KBM-7 (cell line): ENCODE data around the gene NNMT.
A peak's percentile ranks its signal among the peaks of the same experiment; 100 is the strongest.

Source experiments
- DNase-seq: peaks from one replicate; pipeline ENCODE4 v3.0.0-alpha.2; 2015
- in situ Hi-C: fragments of 300-500 bp; cut with MboI; formaldehyde crosslinking; loops from 2 replicates; pipeline ENCODE4 v1.14.3; 2020; ENCODE audit warnings: low sequenced_read_pairs, low pct_unique_long_range_greater_than_20kb, mixed read lengths

The NNMT gene

GRCh38 chr11:114280696-114281095, 15.5 kb upstream of the NNMT start:
- in situ Hi-C loops, result no loop called here
- DNase-seq, result peak; percentile 62

- in situ Hi-C loops, result no loop called here
- no peak for DNase-seq
These were observed 14.7 kb upstream of the NNMT start for GRCh38 chr11:114281388-114281956.

DNA sequence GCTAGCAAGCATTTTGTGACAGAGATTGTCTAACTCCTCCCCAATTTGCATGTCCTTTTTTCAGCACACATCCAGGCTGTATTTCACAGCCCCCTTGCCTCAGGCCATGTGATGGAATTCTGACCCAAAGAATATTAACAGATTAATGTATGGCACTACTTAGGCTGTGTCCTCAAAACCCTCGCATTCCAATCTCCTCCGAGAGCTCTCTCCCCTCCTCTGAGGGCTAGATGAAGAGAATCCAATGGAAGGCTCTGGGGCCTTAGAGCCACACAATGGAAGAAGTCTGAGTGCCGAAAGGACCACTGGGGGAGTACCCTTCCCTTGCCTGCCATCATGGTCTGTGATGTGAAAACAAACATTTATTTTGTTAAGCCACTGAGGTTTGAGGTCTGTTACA, 13.7 kb upstream of the NNMT start:
- in situ Hi-C loops, result no loop called here
- no peak for DNase-seq

- in situ Hi-C loops, result no loop called here
- no peak for DNase-seq
These were observed 12.8 kb upstream of the NNMT start for GRCh38 chr11:114283422-114283821.

- DNase-seq, result no peak
- in situ Hi-C loops, result no loop called here
These were observed 12.2 kb upstream of the NNMT start for GRCh38 chr11:114284021-114284420.

GRCh38 chr11:114284914-114285313, 11.3 kb upstream of the NNMT start:
- in situ Hi-C loops, result no loop called here
- no peak for DNase-seq

DNA sequence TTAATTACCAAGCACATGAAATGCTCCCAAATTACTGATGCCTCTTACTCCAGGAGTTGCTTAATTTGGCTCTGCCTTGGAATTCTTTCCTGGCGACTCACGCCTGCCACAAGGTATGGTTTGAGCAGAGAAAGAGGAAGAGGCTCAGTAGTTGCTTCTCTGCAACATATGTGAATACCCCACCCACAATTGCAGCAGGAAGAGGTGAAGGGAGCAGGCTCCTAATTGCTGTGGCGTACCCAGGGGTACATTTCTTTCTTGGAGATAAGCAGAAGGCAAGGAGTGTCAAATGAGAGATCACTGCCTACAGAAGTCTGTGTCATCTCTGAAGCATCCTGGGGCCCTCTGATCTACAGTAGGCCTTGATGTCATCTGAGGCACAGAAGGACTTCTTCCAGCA, 10.6 kb upstream of the NNMT start:
- DNase-seq, result no peak

GRCh38 chr11:114286229-114286628, 10.0 kb upstream of the NNMT start:
- no peak for DNase-seq
- in situ Hi-C loops, result no loop called here

More for the DNA sequence above, 10.6 kb upstream of the NNMT start:
- in situ Hi-C loops, result no loop called here

- in situ Hi-C loops, result no loop called here
- DNase-seq, result no peak
These were observed 9.0 kb upstream of the NNMT start for GRCh38 chr11:114287154-114287553.

DNA sequence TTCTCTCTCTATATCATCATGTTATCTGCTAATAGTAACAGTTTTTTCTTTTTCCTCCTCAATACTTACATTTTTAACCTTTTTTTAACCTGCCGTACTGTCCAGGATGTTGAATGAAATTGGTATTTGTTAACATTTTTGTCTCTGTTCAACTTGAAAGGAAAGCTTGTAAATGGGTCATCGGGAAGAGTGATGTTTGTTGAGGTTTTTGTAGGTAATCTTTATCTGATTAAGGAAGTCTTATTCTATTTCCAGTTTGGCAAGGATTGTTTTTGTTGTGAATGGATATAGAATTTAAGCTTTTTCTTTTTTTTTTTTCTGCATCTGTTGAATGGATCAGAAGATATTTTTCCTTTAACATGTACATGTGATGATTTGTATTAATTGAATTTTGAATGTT, 8.1 kb upstream of the NNMT start:
- in situ Hi-C loops, result no loop called here
- no peak for DNase-seq

DNA sequence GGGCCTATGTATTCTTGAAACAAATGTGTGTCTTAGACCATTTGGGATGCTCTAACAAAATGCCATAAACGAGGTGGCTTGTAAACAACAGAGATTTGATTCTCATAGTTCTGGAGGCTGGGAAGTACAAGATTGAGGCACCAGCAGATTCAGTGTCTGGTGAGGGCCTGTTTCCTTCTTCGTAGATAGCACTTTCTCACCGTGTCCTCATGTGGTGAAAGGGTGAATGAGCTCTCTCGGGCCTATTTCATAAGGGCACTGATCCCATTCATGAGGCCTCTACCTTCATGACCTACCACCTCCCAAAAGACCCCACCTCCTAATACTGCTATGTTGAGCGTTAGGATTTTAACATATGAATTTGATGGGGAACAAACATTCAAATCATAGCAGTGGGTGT, 6.4 kb upstream of the NNMT start:
- in situ Hi-C loops, result no loop called here
- no peak for DNase-seq

DNA sequence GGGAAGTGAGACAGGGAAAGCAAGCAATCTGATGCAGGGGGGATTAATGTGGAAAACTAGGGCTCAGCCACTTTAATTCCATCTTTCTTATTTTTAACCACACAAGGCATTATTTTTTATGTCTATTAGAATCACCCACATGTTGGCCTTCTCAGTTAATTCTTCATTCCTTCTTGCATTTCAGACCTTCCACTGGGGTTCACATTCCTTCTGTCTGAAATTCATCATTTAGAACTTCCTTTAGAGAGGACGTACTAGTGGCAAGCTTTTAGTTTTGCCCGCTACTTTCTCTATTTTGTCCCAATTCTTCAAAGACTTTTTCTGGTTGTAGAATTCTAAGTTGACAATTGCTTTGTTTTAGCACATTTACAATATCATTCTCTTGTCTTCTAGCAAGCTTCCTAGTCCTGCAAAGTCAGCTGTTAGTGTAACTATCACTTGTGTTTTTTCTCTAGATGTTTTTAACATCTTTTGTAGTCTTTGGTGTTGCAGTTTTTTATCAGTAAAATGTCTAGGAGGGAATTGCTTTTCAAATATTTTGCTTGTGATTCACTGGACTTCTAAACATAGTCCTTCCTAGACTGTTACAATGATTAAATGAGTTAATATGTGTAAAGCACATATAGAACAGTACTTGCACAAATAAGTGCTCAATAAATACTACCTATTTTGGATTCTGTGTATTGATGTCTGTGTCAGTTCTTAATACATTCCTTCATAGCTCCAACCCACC, 5.5 kb upstream of the NNMT start:
- no peak for DNase-seq
- in situ Hi-C loops, result no loop called here

GRCh38 chr11:114291381-114291780, 4.8 kb upstream of the NNMT start:
- DNase-seq, result no peak
- in situ Hi-C loops, result no loop called here

- DNase-seq, result no peak
- in situ Hi-C loops, result no loop called here
These were observed 4.1 kb upstream of the NNMT start for GRCh38 chr11:114291842-114292680.

- no peak for DNase-seq
These were observed 2.9 kb upstream of the NNMT start for GRCh38 chr11:114293201-114293711.

DNA sequence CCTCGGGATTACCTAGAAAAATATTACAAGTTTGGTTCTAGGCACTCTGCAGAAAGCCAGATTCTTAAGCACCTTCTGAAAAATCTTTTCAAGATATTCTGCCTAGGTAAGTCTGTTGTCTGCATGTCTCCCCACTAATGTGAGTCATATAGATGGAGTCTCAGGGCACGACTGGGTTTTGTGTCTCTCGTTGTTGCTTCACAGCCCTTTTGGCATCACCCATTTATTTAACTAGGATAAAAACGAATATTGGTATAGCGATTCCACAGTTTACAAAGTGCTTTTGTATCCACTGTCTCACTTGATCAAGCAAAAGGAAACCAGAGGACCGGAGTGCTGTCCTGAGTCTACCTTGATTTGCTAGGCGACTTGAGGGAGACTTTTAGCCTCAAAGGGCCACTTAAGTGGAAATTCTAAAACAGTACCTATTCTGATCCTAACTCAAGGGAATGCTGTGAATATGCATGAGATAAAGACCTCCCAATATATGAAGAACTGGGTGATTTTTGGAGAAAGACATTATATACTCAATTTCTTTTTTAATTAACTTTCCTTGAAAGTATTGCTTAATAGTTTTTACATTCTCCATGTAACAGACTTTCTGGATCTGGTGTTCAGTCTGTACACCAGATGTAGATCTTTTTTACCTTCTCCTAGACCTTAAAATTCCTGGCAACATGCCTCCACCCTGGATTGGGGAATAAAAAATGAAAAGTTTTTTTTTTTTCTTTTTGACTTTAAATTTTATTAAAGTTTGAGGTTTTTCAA, 590 bp downstream of the NNMT start:
- in situ Hi-C loops, result no loop called here
- no peak for DNase-seq

More at GRCh38 chr11:114293201-114293711, 2.9 kb upstream of the NNMT start:
- in situ Hi-C loops, result no loop called here

DNA sequence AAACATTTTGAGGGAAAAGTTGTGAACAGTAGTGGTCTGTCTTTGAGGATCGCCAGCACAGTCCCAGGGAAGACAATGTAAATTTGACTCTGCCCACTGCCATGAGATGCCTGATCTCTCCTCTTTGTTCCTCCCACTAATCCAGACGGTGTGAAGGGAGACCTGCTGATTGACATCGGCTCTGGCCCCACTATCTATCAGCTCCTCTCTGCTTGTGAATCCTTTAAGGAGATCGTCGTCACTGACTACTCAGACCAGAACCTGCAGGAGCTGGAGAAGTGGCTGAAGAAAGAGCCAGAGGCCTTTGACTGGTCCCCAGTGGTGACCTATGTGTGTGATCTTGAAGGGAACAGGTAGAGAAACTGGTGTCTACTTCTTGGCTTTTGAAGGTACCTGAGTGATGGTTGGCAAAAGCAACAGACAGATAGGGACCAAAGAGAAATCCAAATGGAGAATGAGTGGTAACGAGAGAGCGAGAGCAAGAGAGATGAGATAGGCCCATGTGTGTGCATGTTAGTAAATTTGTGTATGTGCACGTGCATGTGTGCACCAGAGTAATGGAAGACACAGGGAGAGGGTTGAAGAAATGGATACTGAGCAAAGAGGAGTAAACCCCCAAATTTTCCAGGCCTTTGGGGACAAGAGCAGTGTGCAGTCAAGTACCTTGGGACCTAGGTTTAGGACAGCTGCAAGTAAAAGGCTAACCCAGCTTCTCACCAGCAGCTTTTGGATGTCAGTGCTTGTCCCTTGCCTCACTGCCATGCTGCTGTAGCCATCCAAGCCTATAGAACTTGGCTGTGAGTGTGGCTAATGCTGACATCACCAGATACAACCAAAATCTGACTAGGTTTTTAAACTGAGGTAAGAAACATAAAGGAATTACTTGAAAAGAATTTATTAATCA, 1.9 kb downstream of the NNMT start:
- DNase-seq, result no peak
- in situ Hi-C loops, result no loop called here

GRCh38 chr11:114298710-114299109, 2.5 kb downstream of the NNMT start:
- in situ Hi-C loops, result no loop called here
- no peak for DNase-seq
